ENCODE results near the gene CATSPERZ.
"Not testable (repeated sequence)": the region's sequence is repeated elsewhere in the genome, so short reads cannot be mapped to it uniquely, and the experiment has no call there.

Gene CATSPERZ

DNA sequence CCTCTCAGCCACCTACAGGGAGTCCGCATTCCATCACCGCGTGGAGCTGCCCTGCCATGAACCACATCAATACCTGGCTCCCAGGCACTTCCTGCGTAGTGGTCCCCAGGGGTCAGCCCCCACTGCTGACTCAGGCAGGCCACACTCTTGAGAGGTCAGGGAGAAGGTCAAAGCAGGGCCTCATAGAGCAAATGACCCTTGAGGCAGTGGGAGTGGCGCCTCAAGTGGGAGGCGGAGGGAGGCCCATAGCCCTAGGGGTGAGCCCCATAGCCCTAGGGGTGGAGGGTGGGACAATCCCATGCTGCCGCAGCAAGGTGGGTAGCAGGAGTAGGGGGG, 22.7 kb downstream of the CATSPERZ start:
- DNase-seq: no peak

- DNase-seq: no peak
These were observed 23.2 kb downstream of the CATSPERZ start for GRCh38 chr11:64323373-64323772.

DNA sequence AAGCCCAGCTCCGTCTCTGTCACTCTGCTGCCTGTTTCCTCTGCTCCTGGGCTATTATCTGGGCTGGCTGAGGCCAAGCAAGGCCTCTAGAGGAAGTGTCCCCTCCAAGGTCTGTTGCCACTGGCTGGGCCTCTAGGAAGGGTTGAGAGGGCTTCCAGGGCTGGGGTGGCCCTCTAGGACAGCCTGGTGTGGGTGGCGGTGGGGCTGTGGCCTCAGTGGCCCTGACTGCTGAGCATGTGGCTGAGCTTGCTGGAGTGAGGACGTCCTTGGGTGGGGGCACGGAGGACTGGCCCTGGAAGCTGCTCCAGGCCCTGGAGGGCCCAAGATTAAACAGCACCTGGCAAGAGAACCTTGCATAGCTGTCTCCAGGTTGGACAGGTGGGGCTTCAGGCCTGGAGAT, 23.8 kb downstream of the CATSPERZ start:
- not testable (repeated sequence) for DNase-seq

- no peak for DNase-seq
These were observed 24.7 kb downstream of the CATSPERZ start for GRCh38 chr11:64324692-64325469.

DNA sequence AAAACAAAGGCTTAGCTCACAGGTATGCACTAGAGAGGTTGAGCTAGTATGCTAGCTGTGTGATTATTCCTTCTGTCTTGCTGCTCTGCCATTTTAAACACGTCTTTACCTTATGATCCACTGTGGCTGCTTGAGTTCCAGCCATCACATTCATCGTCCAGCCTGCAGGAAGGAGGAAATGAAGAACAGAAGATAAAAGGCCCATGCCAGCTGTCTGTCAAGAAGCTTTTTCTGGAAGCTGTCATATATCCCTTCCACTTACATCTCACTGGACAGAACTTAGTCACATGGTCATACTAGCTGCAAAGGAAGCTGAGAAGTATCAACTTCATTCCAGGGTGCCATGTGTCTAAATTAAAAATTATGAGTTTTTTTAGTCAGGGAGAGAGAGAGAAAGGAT, 27.2 kb downstream of the CATSPERZ start:
- no peak for DNase-seq

DNA sequence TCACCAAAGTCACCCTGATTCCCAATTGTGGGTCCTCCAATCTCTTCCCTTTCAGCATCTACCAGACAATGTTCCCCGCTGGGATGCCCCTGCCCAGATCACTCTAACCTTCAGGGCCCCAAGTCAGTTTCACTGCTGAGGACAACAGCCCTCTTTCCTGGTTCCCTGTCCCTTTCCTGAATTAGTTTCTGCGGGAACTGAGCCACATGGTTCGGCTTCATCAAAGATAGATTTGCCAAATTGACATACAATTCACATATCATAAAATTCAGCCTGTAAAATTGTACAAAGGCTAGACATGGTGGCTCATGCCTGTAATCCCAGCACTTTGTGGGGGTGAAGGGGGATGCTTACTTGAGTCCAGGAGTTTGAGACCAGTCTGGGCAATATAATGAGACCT, 27.8 kb downstream of the CATSPERZ start:
- DNase-seq: no peak

GRCh38 chr11:64330888-64331287, 30.7 kb downstream of the CATSPERZ start:
- no peak for DNase-seq

DNA sequence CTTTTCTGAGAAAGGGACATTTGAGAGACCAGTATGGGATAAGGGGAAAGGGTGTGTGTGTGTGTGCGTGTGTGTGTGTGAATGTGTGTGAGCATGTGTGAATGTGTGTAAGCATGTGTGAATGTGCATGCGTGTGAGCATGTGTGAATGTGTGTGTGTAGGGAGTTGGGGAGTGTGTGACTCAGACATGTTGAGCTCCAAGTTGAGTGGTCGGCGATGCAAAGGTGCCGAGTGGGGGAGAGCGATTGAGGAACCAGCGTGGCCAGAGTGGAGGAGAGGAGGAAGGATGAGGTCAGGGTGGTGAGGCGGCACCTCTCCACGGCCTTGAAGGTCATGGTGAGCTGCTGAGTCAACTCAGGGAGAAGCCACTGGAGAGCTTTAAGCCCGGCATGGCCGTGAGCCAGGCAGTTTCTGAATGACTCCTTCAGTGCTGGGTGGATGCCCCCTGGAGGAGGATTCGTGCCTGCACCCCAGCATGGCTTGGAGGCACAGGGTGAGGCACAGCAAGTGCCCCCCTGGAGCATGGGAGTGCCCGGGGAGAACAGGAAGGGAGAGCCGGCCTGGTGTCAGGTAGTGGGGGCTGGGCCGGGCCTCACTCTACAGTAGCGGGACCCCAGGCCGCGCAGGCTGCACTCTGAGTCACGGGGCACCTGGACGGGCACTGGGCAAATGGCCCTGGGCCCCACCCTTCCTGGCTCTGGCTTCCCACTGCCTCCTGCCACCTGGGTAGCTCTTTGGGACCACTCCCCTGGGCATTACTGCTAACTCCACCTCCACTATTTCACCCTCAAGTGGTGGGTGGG, 31.6 kb downstream of the CATSPERZ start:
- DNase-seq: no peak

GRCh38 chr11:64333556-64333955, 33.4 kb downstream of the CATSPERZ start:
- DNase-seq: no peak

DNA sequence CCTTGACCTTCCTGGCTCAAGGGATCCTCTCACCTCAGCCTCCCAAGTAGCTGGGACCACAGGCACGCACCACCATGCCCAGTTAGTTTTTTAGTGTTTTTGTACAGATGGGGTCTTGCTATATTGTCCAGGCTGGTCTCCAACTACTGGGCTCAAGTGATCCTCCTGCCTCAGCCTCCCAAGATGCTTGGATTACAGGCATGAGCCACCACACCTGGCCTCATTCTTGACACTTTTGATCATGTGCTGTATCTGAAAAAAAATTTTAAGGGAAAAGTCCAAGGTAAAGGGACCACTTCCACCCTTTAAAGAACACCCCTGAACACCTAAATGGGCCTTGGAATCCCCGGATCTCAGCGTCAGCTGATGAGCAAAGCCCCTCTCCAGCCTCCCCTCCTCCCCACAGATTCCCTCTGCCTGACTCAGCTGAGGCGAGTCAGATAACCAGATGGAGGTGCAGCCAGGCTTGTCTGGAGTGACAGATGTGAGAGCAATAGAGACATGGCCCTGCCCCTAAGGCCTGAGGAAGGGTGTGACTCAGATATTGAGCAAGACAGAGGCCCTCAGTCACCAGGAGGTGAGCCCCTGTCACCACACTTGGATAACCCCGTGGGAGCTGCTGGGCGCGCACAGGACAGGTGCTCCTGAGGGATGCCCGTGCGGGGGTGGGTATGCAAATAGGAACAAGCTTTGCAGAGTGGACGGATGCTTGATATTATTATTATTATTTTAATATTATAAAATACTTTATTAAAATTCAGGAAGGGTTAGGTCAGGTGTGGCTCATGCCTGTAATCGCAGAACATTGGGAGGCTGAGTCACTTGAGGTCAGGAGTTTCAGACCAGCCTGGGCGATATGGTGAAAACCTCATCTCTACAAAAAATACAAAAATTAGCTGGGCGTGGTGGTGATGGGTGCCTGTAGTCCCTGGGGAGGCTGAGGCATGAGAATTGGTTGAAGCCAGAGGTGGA, 34.9 kb downstream of the CATSPERZ start:
- peak; percentile 85 for DNase-seq

DNA sequence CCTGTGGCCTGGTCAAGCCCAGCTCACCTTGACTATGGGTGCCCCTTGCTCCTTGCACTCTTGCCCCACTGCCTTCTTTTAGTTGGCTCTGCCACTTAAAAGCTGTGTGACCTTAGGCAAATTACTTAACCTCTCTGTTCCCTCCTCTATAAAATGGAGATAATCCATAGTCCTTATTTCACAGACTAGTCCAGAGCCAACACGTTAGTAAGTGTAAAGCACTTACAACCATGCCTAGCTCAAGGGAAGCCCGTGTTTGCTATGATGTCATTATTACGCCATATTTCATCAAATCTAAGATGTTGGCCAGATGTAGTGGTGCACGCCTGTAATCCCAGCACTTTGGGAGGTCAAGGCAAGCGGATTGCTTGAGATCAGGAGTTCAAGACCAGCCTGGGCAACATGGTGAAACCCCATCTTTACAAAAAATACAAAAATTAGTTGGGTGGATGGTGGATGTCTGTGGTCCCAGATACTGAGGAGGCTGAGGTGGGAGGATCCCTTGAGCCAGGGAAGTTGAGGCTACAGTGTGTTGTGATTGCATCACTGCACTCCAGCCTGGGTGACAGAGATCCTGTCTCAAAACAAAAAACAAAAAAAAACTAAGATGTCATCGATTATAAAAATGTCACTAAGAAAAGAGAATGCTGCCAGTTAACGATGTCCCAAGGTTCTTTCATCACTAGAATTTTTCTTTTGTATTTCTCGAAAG, 37.5 kb downstream of the CATSPERZ start:
- DNase-seq: no peak

GRCh38 chr11:64338716-64339115, 38.6 kb downstream of the CATSPERZ start:
- no peak for DNase-seq

- no peak for DNase-seq
These were observed 39.1 kb downstream of the CATSPERZ start for GRCh38 chr11:64339286-64339685.

- no peak for DNase-seq
These were observed 39.7 kb downstream of the CATSPERZ start, which contains the start of gene CCDC88B for GRCh38 chr11:64339754-64340408. Gene CCDC88B, plus strand, starts transcription at chr11:64340204. Its CDS starts 63 bp downstream, at chr11:64340267.

DNA sequence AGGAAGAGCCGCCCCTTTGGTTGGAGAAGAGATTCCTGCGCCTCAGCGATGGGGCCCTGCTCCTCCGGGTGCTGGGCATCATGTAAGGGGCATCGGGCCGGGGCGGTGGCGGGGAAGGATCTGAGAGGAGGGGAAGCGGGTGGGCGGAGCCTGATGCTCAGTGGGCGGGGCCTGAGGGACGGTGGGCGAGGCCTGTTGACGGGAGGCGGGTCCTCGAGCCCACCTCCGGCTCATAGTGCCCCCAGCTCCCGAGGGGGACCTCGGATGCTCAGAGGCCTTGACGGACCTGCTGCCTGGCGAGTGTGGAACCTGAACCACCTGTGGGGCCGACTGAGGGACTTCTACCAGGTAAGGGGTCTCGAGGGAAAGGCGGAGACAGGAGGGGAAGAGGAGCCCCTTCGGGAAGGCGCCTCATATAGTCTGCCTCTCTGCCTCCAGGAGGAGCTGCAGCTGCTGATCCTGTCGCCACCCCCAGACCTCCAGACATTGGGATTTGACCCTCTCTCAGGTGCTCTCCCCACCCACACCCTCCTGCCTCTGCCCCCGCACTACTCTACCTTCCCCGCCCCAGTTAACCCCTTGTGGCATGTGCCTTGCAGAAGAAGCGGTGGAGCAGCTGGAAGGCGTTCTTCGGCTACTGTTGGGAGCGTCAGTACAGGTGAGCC, 40.6 kb downstream of the CATSPERZ start:
- no peak for DNase-seq

DNA sequence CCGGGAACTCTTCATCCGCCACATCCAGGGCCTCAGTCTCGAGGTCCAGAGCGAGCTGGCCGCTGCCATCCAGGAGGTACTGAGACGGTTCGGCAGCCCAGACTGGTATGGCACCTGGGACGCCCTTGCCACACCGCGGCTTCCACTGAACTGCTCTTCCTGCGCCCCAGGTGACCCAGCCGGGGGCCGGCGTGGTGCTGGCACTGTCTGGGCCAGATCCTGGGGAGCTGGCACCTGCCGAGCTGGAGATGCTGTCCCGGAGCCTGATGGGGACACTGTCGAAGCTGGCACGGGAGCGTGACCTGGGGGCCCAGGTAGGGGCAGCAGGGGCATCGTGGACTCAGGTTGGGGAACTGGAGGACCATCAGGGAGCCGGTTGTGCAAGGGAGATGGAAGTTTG, 41.3 kb downstream of the CATSPERZ start:
- no peak for DNase-seq

- no peak for DNase-seq
These were observed 42.0 kb downstream of the CATSPERZ start for GRCh38 chr11:64341851-64342791.

DNA sequence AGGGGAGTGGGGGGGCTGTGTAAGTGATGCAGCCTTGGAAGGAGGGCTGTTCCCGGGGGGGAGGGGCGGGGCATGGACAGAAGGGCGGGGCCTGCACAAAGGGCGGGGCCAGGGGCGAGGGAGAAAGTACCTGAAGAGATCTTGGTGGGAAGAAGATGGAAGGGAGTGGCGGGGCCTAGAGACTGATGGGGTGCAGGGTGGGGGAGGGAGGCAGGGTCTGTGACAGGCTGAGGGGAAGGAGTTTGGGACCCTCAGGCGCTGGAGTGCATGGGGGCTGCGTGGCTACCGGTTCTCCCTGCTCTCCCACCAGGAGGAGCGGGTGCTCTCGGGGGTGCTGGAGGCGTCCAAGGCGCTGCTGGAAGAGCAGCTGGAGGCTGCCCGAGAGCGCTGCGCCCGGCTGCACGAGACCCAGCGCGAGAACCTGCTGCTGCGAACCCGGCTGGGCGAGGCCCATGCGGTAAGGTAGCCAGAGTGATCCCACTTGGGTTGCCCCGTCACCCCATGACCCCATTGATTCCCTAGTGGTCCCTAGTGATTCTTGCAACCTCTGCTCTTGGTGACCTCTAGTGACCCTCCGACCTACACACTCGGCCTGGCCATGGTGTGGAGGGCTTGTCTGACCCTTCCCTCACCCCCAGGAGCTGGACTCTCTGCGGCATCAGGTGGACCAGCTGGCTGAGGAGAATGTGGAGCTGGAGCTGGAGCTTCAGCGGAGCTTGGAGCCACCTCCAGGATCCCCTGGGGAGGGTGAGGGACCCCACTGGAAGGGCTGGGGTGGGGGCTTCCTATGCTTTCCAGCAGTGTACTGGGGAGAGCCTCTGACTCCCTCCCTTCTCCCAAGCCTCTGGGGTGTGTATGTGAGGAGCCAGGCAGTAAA, 42.9 kb downstream of the CATSPERZ start:
- no peak for DNase-seq

All from NCI-H510A (cell line).